ENCODE data around the gene ITGB2.
A peak's percentile ranks its signal among the peaks of the same experiment; 100 is the strongest.

Gene ITGB2

GRCh38 chr21:44955141-44955797, 34.6 kb upstream of the ITGB2 start:
- Histone ChIP-seq H3K4me1 (ENCODE audit: control insufficient read depth in 5 of 5, insufficient read depth in 5 of 5, low read length in 5 of 5) (peaks cover 2 to 49% (median 34%) of the 10 kb centered on the region in 5 donors), H3K27me3 (ENCODE audit: control insufficient read depth in 5 of 5, insufficient read depth in 4 of 5, low read length in 5 of 5) (no peaks in the 10 kb centered on the region), H3K27ac (ENCODE audit: low read depth, low read length) (no peak overlapping the region), H3K4me3 (ENCODE audit: low read depth in 1 of 5, low read length in 5 of 5) (no peak overlapping the region), H3K9ac (ENCODE audit: low read length in 5 of 5) (no peak overlapping the region), H3K36me3 (ENCODE audit: control insufficient read depth in 5 of 5, insufficient read depth in 5 of 5, low read length in 5 of 5) (peaks cover 0 to 44% (median 15%) of the 10 kb centered on the region in 5 donors), H3K9me3 (ENCODE audit: control insufficient read depth in 5 of 5, low read length in 5 of 5) (no peaks in the 10 kb centered on the region)

DNA sequence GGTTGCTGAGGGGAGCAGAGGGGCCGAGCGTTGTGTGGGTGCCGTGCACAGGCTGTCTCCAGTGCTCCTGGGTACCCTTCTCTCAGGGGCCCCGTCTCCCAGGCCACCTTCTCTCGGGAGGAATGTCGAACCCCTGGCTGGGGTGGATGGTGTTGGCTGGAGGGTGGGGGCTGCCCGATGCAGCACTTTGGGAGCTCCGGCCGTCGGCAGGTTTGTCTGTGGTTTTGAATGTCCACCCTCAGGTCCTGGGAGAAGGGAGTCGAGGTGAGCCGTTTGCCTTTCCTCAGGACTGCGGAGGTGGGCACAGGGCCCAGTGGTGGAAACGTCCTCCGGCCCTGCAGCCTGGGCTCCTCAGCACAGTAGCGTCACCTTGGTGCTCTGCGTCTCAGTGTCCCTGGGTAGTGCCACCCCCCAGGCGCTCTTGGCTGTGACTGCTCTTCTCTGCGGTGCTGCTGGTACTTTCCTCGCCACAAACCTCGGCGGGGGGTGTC, 33.6 kb upstream of the ITGB2 start:
- Histone ChIP-seq H3K27ac (ENCODE audit: low read depth, low read length) (no peak overlapping the region), H3K27me3 (ENCODE audit: control insufficient read depth in 5 of 5, insufficient read depth in 4 of 5, low read length in 5 of 5) (no peaks in the 10 kb centered on the region), H3K4me1 (ENCODE audit: control insufficient read depth in 5 of 5, insufficient read depth in 5 of 5, low read length in 5 of 5) (peaks cover 0 to 49% (median 33%) of the 10 kb centered on the region in 5 donors), H3K4me3 (ENCODE audit: low read depth in 1 of 5, low read length in 5 of 5) (no peak overlapping the region), H3K9me3 (ENCODE audit: control insufficient read depth in 5 of 5, low read length in 5 of 5) (no peaks in the 10 kb centered on the region), H3K9ac (ENCODE audit: low read length in 5 of 5) (no peak overlapping the region), H3K36me3 (ENCODE audit: control insufficient read depth in 5 of 5, insufficient read depth in 5 of 5, low read length in 5 of 5) (peaks cover 0 to 37% (median 13%) of the 10 kb centered on the region in 5 donors)

- no peaks in the 10 kb centered on the region for H3K27me3 ChIP-seq (ENCODE audit: control insufficient read depth in 5 of 5, insufficient read depth in 4 of 5, low read length in 5 of 5)
- H3K36me3 ChIP-seq (ENCODE audit: control insufficient read depth in 5 of 5, insufficient read depth in 5 of 5, low read length in 5 of 5): peaks cover 0 to 41% (median 13%) of the 10 kb centered on the region in 5 donors
- H3K4me1 ChIP-seq (ENCODE audit: control insufficient read depth in 5 of 5, insufficient read depth in 5 of 5, low read length in 5 of 5): peaks cover 0 to 49% (median 29%) of the 10 kb centered on the region in 5 donors
- H3K9ac ChIP-seq (ENCODE audit: low read length in 5 of 5): no peak overlapping the region
- H3K9me3 ChIP-seq (ENCODE audit: control insufficient read depth in 5 of 5, low read length in 5 of 5): no peaks in the 10 kb centered on the region
- H3K27ac ChIP-seq (ENCODE audit: low read depth, low read length): no peak overlapping the region
- H3K4me3 ChIP-seq (ENCODE audit: low read depth in 1 of 5, low read length in 5 of 5): no peak overlapping the region
Observed at GRCh38 chr21:44953628-44954021, 32.9 kb upstream of the ITGB2 start.

GRCh38 chr21:44952929-44953627, 32.4 kb upstream of the ITGB2 start:
- no peaks in the 10 kb centered on the region for H3K27me3 ChIP-seq (ENCODE audit: control insufficient read depth in 5 of 5, insufficient read depth in 4 of 5, low read length in 5 of 5)
- H3K4me1 ChIP-seq (ENCODE audit: control insufficient read depth in 5 of 5, insufficient read depth in 5 of 5, low read length in 5 of 5): peaks cover 0 to 49% (median 24%) of the 10 kb centered on the region in 5 donors
- no peaks in the 10 kb centered on the region for H3K9me3 ChIP-seq (ENCODE audit: control insufficient read depth in 5 of 5, low read length in 5 of 5)
- no peak overlapping the region for H3K4me3 ChIP-seq (ENCODE audit: low read depth in 1 of 5, low read length in 5 of 5)
- H3K27ac ChIP-seq (ENCODE audit: low read depth, low read length): no peak overlapping the region
- peaks cover 0 to 42% (median 13%) of the 10 kb centered on the region in 5 donors for H3K36me3 ChIP-seq (ENCODE audit: control insufficient read depth in 5 of 5, insufficient read depth in 5 of 5, low read length in 5 of 5)
- H3K9ac ChIP-seq (ENCODE audit: low read length in 5 of 5): no peak overlapping the region

- no peak overlapping the region for H3K4me3 ChIP-seq (ENCODE audit: low read depth in 1 of 5, low read length in 5 of 5)
- H3K36me3 ChIP-seq (ENCODE audit: control insufficient read depth in 5 of 5, insufficient read depth in 5 of 5, low read length in 5 of 5): peaks cover 0 to 43% (median 13%) of the 10 kb centered on the region in 5 donors
- H3K9ac ChIP-seq (ENCODE audit: low read length in 5 of 5): no peak overlapping the region
- H3K27me3 ChIP-seq (ENCODE audit: control insufficient read depth in 5 of 5, insufficient read depth in 4 of 5, low read length in 5 of 5): no peaks in the 10 kb centered on the region
- H3K27ac ChIP-seq (ENCODE audit: low read depth, low read length): no peak overlapping the region
- H3K9me3 ChIP-seq (ENCODE audit: control insufficient read depth in 5 of 5, low read length in 5 of 5): no peaks in the 10 kb centered on the region
- peaks cover 0 to 48% (median 21%) of the 10 kb centered on the region in 5 donors for H3K4me1 ChIP-seq (ENCODE audit: control insufficient read depth in 5 of 5, insufficient read depth in 5 of 5, low read length in 5 of 5)
Observed at GRCh38 chr21:44952116-44952928, 31.6 kb upstream of the ITGB2 start.

- Histone ChIP-seq H3K27ac (ENCODE audit: low read depth, low read length) (no peak overlapping the region), H3K36me3 (ENCODE audit: control insufficient read depth in 5 of 5, insufficient read depth in 5 of 5, low read length in 5 of 5) (peaks cover 0 to 43% (median 8%) of the 10 kb centered on the region in 5 donors), H3K4me1 (ENCODE audit: control insufficient read depth in 5 of 5, insufficient read depth in 5 of 5, low read length in 5 of 5) (peaks cover 0 to 46% (median 21%) of the 10 kb centered on the region in 5 donors), H3K4me3 (ENCODE audit: low read depth in 1 of 5, low read length in 5 of 5) (no peak overlapping the region), H3K27me3 (ENCODE audit: control insufficient read depth in 5 of 5, insufficient read depth in 4 of 5, low read length in 5 of 5) (no peaks in the 10 kb centered on the region), H3K9me3 (ENCODE audit: control insufficient read depth in 5 of 5, low read length in 5 of 5) (no peaks in the 10 kb centered on the region), H3K9ac (ENCODE audit: low read length in 5 of 5) (no peak overlapping the region)
Observed at GRCh38 chr21:44951186-44951915, 30.7 kb upstream of the ITGB2 start.

GRCh38 chr21:44950351-44950750, 29.7 kb upstream of the ITGB2 start:
- Histone ChIP-seq H3K27me3 (ENCODE audit: control insufficient read depth in 5 of 5, insufficient read depth in 4 of 5, low read length in 5 of 5) (no peaks in the 10 kb centered on the region), H3K4me3 (ENCODE audit: low read depth in 1 of 5, low read length in 5 of 5) (no peak overlapping the region), H3K4me1 (ENCODE audit: control insufficient read depth in 5 of 5, insufficient read depth in 5 of 5, low read length in 5 of 5) (peaks cover 0 to 40% (median 18%) of the 10 kb centered on the region in 5 donors), H3K27ac (ENCODE audit: low read depth, low read length) (no peak overlapping the region), H3K9ac (ENCODE audit: low read length in 5 of 5) (no peak overlapping the region), H3K36me3 (ENCODE audit: control insufficient read depth in 5 of 5, insufficient read depth in 5 of 5, low read length in 5 of 5) (peaks cover 0 to 46% (median 11%) of the 10 kb centered on the region in 5 donors), H3K9me3 (ENCODE audit: control insufficient read depth in 5 of 5, low read length in 5 of 5) (no peaks in the 10 kb centered on the region)

DNA sequence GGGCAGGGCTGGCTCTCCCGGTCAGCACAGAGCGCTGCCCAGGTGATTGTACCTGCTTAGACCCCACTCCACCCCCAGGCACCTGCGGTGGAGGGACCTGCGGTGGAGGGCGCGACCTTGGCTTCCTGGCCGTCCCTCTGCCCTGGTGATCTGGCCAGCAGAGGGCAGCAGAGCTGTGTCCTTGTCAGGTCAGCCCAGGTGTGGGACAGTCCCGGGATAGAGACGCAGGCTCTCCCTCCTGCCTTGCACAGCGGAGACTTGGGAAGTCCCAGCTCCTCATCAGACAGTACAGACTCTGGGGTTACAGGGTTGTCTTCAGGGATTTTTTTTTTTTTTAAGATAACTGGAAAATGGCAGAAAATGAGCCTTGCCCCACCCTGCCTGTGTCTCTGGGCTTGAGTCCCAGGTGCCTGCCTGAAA, 29.1 kb upstream of the ITGB2 start:
- peaks cover 0 to 35% (median 15%) of the 10 kb centered on the region in 5 donors for H3K4me1 ChIP-seq (ENCODE audit: control insufficient read depth in 5 of 5, insufficient read depth in 5 of 5, low read length in 5 of 5)
- no peaks in the 10 kb centered on the region for H3K9me3 ChIP-seq (ENCODE audit: control insufficient read depth in 5 of 5, low read length in 5 of 5)
- H3K27me3 ChIP-seq (ENCODE audit: control insufficient read depth in 5 of 5, insufficient read depth in 4 of 5, low read length in 5 of 5): no peaks in the 10 kb centered on the region
- peaks cover 0 to 51% (median 16%) of the 10 kb centered on the region in 5 donors for H3K36me3 ChIP-seq (ENCODE audit: control insufficient read depth in 5 of 5, insufficient read depth in 5 of 5, low read length in 5 of 5)
- H3K4me3 ChIP-seq (ENCODE audit: low read depth in 1 of 5, low read length in 5 of 5): no peak overlapping the region
- H3K27ac ChIP-seq (ENCODE audit: low read depth, low read length): no peak overlapping the region
- no peak overlapping the region for H3K9ac ChIP-seq (ENCODE audit: low read length in 5 of 5)

- H3K4me1 ChIP-seq (ENCODE audit: control insufficient read depth in 5 of 5, insufficient read depth in 5 of 5, low read length in 5 of 5): peaks cover 0 to 35% (median 15%) of the 10 kb centered on the region in 5 donors
- peak overlapping the region in 1 of 5 donors; percentile 28 for H3K9ac ChIP-seq (ENCODE audit: low read length in 5 of 5)
- peaks cover 0 to 53% (median 20%) of the 10 kb centered on the region in 5 donors for H3K36me3 ChIP-seq (ENCODE audit: control insufficient read depth in 5 of 5, insufficient read depth in 5 of 5, low read length in 5 of 5)
- no peaks in the 10 kb centered on the region for H3K27me3 ChIP-seq (ENCODE audit: control insufficient read depth in 5 of 5, insufficient read depth in 4 of 5, low read length in 5 of 5)
- no peak overlapping the region for H3K27ac ChIP-seq (ENCODE audit: low read depth, low read length)
- no peaks in the 10 kb centered on the region for H3K9me3 ChIP-seq (ENCODE audit: control insufficient read depth in 5 of 5, low read length in 5 of 5)
- H3K4me3 ChIP-seq (ENCODE audit: low read depth in 1 of 5, low read length in 5 of 5): no peak overlapping the region
Observed at GRCh38 chr21:44949161-44949778, 28.6 kb upstream of the ITGB2 start.
